GM13976 (cell line): ENCODE measurements around the gene SLC3A2.
"Not testable (repeated sequence)": the region's sequence is repeated elsewhere in the genome, so short reads cannot be mapped to it uniquely, and the experiment has no call there.

Experiments used
- DNase-seq: peaks from one replicate; pipeline ENCODE4 v3.0.0; 2012; ENCODE audit warnings: low spot score
- in situ Hi-C: fragments of 300-500 bp; cut with MboI; formaldehyde crosslinking; loops from one replicate; pipeline ENCODE4 v1.12.0; 2022; ENCODE audit warnings: low sequenced_read_pairs, mixed read lengths, inconsistent platforms; ENCODE audit not compliant: unreplicated experiment
- TF ChIP-seq, protein P1 (sequence below): IDR thresholded peaks from 2 replicates; pipeline ENCODE4 v1.5.1; 2012; ENCODE audit warnings: borderline replicate concordance, mild to moderate bottlenecking; ENCODE audit not compliant: insufficient read depth; ENCODE audit errors: extremely low read depth, missing control alignments, control extremely low read depth

The SLC3A2 gene

DNA sequence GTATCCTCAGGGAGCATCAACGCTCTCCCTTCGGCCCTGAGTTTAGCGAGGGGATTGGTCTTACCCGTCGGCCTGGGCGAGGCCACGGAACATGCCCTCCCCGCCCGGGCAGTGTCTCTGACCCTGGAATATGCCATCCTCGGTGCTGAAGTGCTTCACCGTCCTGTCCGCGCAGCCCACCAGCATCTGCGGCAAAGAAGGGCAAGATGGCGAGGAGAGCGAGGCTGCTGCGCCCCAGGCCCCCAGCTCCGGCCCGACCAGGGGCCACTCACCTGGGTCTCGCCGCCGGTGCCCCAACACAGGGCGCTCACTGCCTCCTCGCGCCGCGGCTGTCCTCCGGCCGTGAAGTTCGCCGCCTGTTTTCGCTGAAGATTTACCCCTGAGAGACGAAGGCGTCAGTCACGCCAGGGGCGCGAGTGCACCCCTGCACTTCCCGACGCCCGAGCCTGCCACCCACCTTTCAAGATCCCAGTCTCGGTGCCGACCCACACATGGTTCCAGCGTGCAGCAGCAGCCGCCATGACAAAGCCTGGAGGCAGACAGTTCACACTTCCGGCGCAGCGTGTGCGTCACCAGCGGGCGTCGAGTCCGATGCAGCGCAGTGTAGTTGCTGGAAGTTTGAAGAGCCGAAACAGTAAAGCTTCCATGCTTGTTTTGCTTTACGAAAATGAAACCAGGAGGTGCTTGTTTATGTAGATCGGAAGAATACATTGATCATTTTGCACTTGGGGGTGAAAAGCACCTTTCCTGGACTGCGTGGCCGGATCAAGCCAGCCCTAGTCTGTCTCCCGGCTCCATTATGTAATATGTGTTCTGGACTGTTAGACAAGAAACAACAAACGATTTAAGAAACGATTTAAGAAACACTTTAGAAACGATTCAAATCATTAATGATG is 41.4 kb upstream of the SLC3A2 start, which contains the start of gene WDR74:
Gene WDR74 (minus strand): TSS at position 541 of the 896 bp plus-strand sequence. CDS start 20 bp downstream, at position 521.
- in situ Hi-C loops: no loop called here
- DNase-seq: peak; percentile 90
- TF ChIP-seq, protein P1, sequence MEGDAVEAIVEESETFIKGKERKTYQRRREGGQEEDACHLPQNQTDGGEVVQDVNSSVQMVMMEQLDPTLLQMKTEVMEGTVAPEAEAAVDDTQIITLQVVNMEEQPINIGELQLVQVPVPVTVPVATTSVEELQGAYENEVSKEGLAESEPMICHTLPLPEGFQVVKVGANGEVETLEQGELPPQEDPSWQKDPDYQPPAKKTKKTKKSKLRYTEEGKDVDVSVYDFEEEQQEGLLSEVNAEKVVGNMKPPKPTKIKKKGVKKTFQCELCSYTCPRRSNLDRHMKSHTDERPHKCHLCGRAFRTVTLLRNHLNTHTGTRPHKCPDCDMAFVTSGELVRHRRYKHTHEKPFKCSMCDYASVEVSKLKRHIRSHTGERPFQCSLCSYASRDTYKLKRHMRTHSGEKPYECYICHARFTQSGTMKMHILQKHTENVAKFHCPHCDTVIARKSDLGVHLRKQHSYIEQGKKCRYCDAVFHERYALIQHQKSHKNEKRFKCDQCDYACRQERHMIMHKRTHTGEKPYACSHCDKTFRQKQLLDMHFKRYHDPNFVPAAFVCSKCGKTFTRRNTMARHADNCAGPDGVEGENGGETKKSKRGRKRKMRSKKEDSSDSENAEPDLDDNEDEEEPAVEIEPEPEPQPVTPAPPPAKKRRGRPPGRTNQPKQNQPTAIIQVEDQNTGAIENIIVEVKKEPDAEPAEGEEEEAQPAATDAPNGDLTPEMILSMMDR: no peak

DNA sequence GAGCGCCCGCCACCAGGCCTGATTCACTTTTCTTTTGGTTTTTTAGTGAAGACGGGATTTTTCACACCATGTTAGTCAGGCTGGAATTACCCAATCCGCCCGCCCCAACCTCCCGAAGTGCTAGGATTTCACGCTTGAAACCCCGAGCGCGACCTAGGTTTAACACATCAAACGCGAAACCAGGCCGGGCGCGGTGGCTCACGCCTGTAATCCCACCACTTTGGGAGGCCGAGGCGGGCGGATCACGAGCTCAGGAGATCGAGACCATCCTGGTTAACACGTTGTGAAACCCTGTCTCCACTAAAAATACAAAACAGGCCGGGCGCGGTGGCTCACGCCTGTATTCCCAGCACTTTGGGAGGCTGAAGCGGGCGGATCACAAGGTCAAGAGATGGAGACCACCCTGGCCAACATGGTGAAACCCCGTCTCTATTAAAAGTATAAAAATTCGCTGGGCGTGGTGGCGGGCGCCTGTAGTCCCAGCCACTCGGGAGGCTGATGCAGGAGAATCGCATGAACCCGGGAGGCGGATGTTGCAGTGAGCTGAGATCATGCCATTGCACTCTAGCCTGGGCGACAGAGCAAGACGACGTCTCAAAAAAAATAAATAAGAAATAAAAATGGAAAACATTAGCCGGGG is 39.9 kb upstream of the SLC3A2 start:
- DNase-seq, in situ Hi-C loops: not testable (repeated sequence)

DNA sequence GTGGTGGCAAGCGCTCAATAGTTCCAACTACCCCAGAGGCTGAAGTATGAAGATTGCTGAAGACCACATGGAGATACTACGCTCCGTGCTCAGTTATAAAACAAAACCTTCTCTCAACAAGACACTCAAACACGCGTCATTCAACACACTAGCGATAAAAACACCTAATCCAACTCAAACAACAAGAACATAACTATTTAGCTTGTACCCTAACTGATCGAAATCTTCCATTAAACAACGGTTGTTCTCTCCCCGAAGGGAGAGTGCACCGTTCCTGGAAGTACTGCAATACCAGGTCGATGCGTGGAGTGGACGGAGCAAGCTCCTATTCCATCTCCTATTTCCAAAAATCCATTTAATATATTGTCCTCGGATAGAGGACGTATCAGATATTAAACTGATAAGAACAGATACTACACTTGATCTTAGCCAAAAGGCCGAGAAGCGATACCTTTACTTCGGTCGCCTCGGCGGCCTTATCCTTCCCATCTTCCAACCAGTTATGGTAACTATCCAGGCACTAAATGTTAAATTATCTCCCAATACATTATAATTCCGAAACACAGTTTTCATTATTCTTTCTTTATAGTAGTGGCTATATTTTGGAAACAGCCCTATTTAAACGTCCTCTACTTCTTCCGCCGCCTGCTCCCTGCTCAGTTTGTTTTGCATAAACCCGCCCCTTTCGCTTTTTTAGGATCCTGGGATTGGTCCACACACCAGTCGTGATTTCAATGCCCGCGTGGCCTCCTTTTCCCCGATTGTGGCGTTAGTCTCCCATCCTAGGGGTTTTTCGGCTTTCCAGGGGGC is 39.1 kb upstream of the SLC3A2 start:
- peak; percentile 93 for DNase-seq
- TF ChIP-seq, protein P1: no peak
- in situ Hi-C loops: no loop called here

DNA sequence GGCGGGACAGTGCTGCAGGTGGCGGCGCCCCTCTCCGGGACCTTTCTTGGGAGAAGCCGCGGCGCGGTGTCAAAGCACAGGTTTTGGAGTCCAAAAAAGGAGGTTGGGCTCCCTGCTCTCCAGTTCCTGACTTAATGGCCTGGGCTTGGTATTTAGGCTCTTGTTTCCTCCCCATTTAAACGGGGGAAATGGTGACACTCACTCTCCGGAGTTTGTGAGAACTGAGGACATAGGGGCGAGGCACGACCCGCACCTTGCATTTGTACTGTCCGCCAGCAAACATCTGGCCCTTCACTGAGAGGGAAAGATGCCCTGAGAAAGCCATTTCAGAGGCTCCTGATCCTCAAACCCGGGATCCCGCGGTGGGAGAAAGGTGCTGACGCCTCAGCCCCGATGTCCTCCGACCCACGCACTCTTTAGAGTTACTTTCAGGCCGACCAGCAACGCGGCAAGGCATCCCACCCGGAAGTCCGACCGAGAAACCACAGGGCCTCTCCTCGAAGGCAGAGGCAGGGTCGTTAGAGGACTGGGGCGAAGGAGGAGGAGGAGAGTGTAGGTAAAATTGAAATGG is 38.4 kb upstream of the SLC3A2 start:
- TF ChIP-seq, protein P1: no peak
- in situ Hi-C loops: no loop called here
- DNase-seq: peak; percentile 52

DNA sequence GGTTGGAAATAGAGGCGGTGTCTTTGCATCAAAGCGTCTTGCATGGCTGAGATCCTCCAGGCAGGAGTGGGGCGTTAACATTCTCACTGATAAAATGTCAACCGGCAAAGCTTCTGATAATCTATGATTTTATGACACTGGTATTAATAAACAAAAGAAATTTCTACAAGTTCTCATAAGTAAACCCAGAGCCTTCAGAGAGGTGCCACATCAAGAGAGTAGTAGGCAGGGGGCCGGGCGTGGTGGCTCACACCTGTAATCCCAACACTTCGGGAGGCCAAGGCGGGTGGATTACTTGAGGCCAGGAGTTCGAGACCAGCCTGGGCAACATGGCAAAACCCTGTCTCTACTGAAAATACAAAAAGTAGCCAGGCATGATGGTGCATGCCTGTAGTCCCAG is 37.8 kb upstream of the SLC3A2 start:
- DNase-seq, in situ Hi-C loops: not testable (repeated sequence)

DNA sequence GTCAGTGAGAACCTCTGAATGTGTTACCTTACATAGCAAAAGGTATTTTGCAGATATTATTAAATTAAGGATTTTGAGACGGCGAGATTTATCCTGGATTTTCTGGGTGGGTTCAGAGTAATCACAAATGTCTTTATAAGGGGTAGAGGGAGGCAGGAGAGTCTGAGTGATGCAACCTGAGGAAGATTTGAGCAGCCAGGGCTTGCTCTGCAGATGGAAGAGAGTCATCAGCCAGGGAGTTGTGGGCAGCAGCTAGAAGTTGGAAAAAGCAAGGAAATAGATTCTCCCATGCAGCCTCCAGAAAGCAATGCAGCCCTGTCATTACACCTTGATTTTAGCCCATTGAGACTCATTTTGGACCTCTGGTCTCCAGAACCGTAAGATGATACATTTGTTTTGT is 37.2 kb upstream of the SLC3A2 start:
- in situ Hi-C loops: no loop called here
- TF ChIP-seq, protein P1: no peak

DNA sequence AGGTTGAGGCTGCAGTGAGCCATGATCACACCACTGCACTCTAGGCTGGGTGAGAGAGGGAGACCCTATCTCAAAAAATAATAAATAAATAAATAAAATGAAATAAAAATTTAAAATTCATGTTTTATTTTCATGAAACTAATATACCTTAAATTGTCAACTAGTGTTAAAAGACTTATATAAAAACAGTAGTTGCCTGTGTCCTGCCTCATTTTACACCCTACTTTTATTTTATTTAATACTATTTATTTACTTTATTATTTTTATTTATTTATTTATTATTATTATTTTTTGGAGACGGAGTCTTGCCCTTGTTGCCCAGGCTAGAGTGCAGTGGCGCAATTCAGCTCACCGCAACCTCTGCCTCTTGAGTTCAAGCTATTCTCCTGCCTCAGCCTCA is 36.5 kb upstream of the SLC3A2 start:
- in situ Hi-C loops: no loop called here
- TF ChIP-seq, protein P1: no peak
- no peak for DNase-seq

More for the DNA sequence above, 37.2 kb upstream of the SLC3A2 start:
- DNase-seq: no peak
